Activated CD4-positive, CD25-positive, alpha-beta regulatory T cell treated with anti-CD3 and anti-CD28 coated beads, Interleukin-2, amount 50 U/mL, for 24 hours (primary cell): ENCODE data around the gene REM1.
"Not testable (repeated sequence)": the region's sequence is repeated elsewhere in the genome, so short reads cannot be mapped to it uniquely, and the experiment has no call there.

Experiments
- ATAC-seq, 2 donors: fragments of 150-1000 bp; cut with Tn5 transposase; one replicate each; pipeline ENCODE4 v1.10.0; 2021; ENCODE audit warnings: mild to moderate bottlenecking in 1 of 2, moderate library complexity in 1 of 2

REM1 gene

GRCh38 chr20:31485450-31486339 lies 10.6 kb downstream of the REM1 start:
- no peak for ATAC-seq

GRCh38 chr20:31488115-31488514 lies 13.0 kb downstream of the REM1 start:
- no peak for ATAC-seq

GRCh38 chr20:31489152-31489551 lies 14.1 kb downstream of the REM1 start:
- ATAC-seq: no peak

GRCh38 chr20:31490752-31491151 lies 15.7 kb downstream of the REM1 start:
- ATAC-seq: no peak

- ATAC-seq: no peak
These were observed 19.0 kb downstream of the REM1 start for GRCh38 chr20:31494131-31494530.

GRCh38 chr20:31496761-31497295 lies 21.7 kb downstream of the REM1 start:
- no peak for ATAC-seq

GRCh38 chr20:31497838-31498540 lies 22.9 kb downstream of the REM1 start:
- no peak for ATAC-seq

GRCh38 chr20:31500527-31500926 lies 25.4 kb downstream of the REM1 start:
- no peak for ATAC-seq

GRCh38 chr20:31502884-31503673 lies 28.0 kb downstream of the REM1 start:
- peak; percentile 92 to 94 for ATAC-seq

GRCh38 chr20:31505903-31506302 lies 30.8 kb downstream of the REM1 start:
- no peak for ATAC-seq

GRCh38 chr20:31508517-31509244 lies 33.6 kb downstream of the REM1 start:
- ATAC-seq: no peak

GRCh38 chr20:31514154-31515071 lies 39.3 kb downstream of the REM1 start, which contains the start of gene HM13:
Gene HM13, plus strand, starts transcription at chr20:31514442. Its CDS starts 110 bp downstream, at chr20:31514552.
- ATAC-seq: peak; percentile 88

- no peak for ATAC-seq
These were observed 40.1 kb downstream of the REM1 start for GRCh38 chr20:31515072-31515774.

GRCh38 chr20:31515775-31516107 lies 40.7 kb downstream of the REM1 start:
- no peak for ATAC-seq

GRCh38 chr20:31516166-31516565 lies 41.1 kb downstream of the REM1 start:
- ATAC-seq: no peak

- peak; percentile 22 to 27 for ATAC-seq
These were observed 41.6 kb downstream of the REM1 start for GRCh38 chr20:31516651-31517050.

GRCh38 chr20:31517373-31517772 lies 42.3 kb downstream of the REM1 start:
- ATAC-seq: no peak

- not testable (repeated sequence) for ATAC-seq
These were observed 46.2 kb downstream of the REM1 start for GRCh38 chr20:31521267-31521666.

- ATAC-seq: no peak
These were observed 47.6 kb downstream of the REM1 start for GRCh38 chr20:31522731-31523130.
